NCI-H1417 treated with DMSO at 0.1 percent for 48 hours (cell line): ENCODE measurements around the gene FMNL2.
"Not testable (repeated sequence)": the region's sequence is repeated elsewhere in the genome, so short reads cannot be mapped to it uniquely, and the experiment has no call there.

Experiments used
- DNase-seq: peaks from one replicate; lab custom pipeline; 2025; lab: John Stamatoyannopoulos, UW

The FMNL2 gene

GRCh38 chr2:152472481-152472887, 137.5 kb downstream of the FMNL2 start:
- DNase-seq = no peak

- no peak for DNase-seq
Observed at GRCh38 chr2:152473151-152473857, 138.3 kb downstream of the FMNL2 start.

- not testable (repeated sequence) for DNase-seq
Observed at GRCh38 chr2:152474523-152474922, 139.5 kb downstream of the FMNL2 start.

- no peak for DNase-seq
Observed at GRCh38 chr2:152475982-152476381, 141.0 kb downstream of the FMNL2 start.

- DNase-seq = no peak
Observed at GRCh38 chr2:152477347-152478092, 142.5 kb downstream of the FMNL2 start.

- no peak for DNase-seq
Observed at GRCh38 chr2:152479282-152479681, 144.3 kb downstream of the FMNL2 start.

- DNase-seq = no peak
Observed at GRCh38 chr2:152480821-152481399, 145.9 kb downstream of the FMNL2 start.

GRCh38 chr2:152481881-152482583, 147.1 kb downstream of the FMNL2 start:
- no peak for DNase-seq

- no peak for DNase-seq
Observed at GRCh38 chr2:152483276-152484063, 148.5 kb downstream of the FMNL2 start.

GRCh38 chr2:152485954-152486736, 151.2 kb downstream of the FMNL2 start:
- no peak for DNase-seq

GRCh38 chr2:152486737-152487400, 151.9 kb downstream of the FMNL2 start:
- no peak for DNase-seq

GRCh38 chr2:152488075-152488474, 153.1 kb downstream of the FMNL2 start:
- no peak for DNase-seq

GRCh38 chr2:152489364-152489763, 154.4 kb downstream of the FMNL2 start:
- DNase-seq = no peak

- no peak for DNase-seq
Observed at GRCh38 chr2:152490686-152491455, 155.9 kb downstream of the FMNL2 start.

- DNase-seq = no peak
Observed at GRCh38 chr2:152492131-152492530, 157.2 kb downstream of the FMNL2 start.

- no peak for DNase-seq
Observed at GRCh38 chr2:152492911-152493310, 157.9 kb downstream of the FMNL2 start.

GRCh38 chr2:152493417-152493816, 158.4 kb downstream of the FMNL2 start:
- DNase-seq = no peak

GRCh38 chr2:152493945-152494528, 159.1 kb downstream of the FMNL2 start:
- DNase-seq = no peak

- no peak for DNase-seq
Observed at GRCh38 chr2:152496371-152496770, 161.4 kb downstream of the FMNL2 start.
